Naive thymus-derived CD8-positive, alpha-beta T cell (primary cell): ENCODE data around the gene LRRC8B. TPM values are rescaled to one million over a fixed set of nuclear protein-coding genes. Genes with fewer than 3 reads are reported as not detected.
A peak's percentile ranks its signal among the peaks of the same experiment; 100 is the strongest.
"Not testable (repeated sequence)": the region's sequence is repeated elsewhere in the genome, so short reads cannot be mapped to it uniquely, and the experiment has no call there.

Experiments
- ATAC-seq, 2 donors: fragments of 150-1000 bp; cut with Tn5 transposase in 1 of 2; sonication (Bioruptor Pico), chemical (Tn5 transposase) in 1 of 2; 1 replicate in 1 of 2; 2 replicates in 1 of 2; pipeline ENCODE4 v1.10.0; 2021; ENCODE audit warnings: mild to moderate bottlenecking in 2 of 2, moderate library complexity in 2 of 2
- POLR2A ChIA-PET: fragments of 350-600 bp; sonication (Branson Sonifier 250); formaldehyde crosslinking; loops from one replicate; lab custom pipeline; 2021; ENCODE audit warnings: antibody characterized with exemption; lab: Charles Lee
- DNase-seq, 10 donors: peaks; one replicate each; pipeline versions ENCODE4 v3.0.0 to v3.0.0-alpha.2; 2020 to 2022
- H3K27ac Mint-ChIP-seq, 10 donors: one replicate each; pipeline ENCODE4 v1.8.0; 2020 to 2022; ENCODE audit warnings: mild to moderate bottlenecking in 10 of 10, mixed read lengths in 10 of 10, moderate library complexity in 4 of 10, inconsistent platforms in 1 of 10
- H3K27me3 Mint-ChIP-seq, 5 donors: one replicate each; pipeline ENCODE4 v1.8.0; 2021 to 2022; ENCODE audit warnings: mixed read lengths in 5 of 5
- H3K36me3 Mint-ChIP-seq, 3 donors: one replicate each; pipeline ENCODE4 v1.8.0; 2020 to 2022; ENCODE audit warnings: mixed read lengths in 3 of 3, mild to moderate bottlenecking in 2 of 3, inconsistent platforms in 1 of 3
- H3K4me1 Mint-ChIP-seq, 4 donors: one replicate each; pipeline ENCODE4 v1.8.0; 2021 to 2022; ENCODE audit warnings: mixed read lengths in 4 of 4
- H3K4me3 Mint-ChIP-seq, 10 donors: one replicate each; pipeline ENCODE4 v1.8.0; 2020 to 2022; ENCODE audit warnings: mild to moderate bottlenecking in 10 of 10, mixed read lengths in 10 of 10, moderate library complexity in 6 of 10, inconsistent platforms in 1 of 10
- H3K9me3 Mint-ChIP-seq, 9 donors: one replicate each; pipeline ENCODE4 v1.8.0; 2020 to 2022; ENCODE audit warnings: mixed read lengths in 9 of 9, mild to moderate bottlenecking in 3 of 9, inconsistent platforms in 1 of 9, moderate library complexity in 1 of 9
- polyA plus RNA-seq, 3 donors: library from polyadenylated mRNA; unstranded; fragments of 300-500 nt; fragmentation: Illumina TruSeq; gene quantifications; one replicate each; pipeline ENCODE4 v1.2.3, GENCODE V29; 2021
- total RNA-seq, 8 experiments: library from RNA in 2 of 8; stranded (reverse) in 2 of 8; gene quantifications; one replicate each; pipeline ENCODE4 v1.2.3 and lab custom pipeline; 2021 to 2026

Gene LRRC8B
- total and polyA plus RNA-seq, 5 experiments from 2014 or later = 8.5 to 16.1 (median 13.6) TPM

GRCh38 chr1:89615676-89616598, 91.3 kb downstream of the LRRC8B start:
- peaks cover 30 to 81% (median 70%) of the 10 kb centered on the region in 4 donors for H3K4me1 Mint-ChIP-seq
- H3K4me3 Mint-ChIP-seq = no peak overlapping the region

GRCh38 chr1:89616844-89617627, 92.4 kb downstream of the LRRC8B start:
- Mint-ChIP-seq H3K9me3 (peaks cover 1 to 12% (median 9%) of the 10 kb centered on the region in 9 donors), H3K36me3 (peaks cover 13 to 19% (median 13%) of the 10 kb centered on the region in 3 donors), H3K4me1 (peaks cover 29 to 78% (median 68%) of the 10 kb centered on the region in 4 donors), H3K27me3 (no peaks in the 10 kb centered on the region), H3K27ac (peak overlapping the region in 7 of 10 donors; percentile 28 to 74 (median 58)), H3K4me3 (no peak overlapping the region)
- POLR2A ChIA-PET = interaction anchor here (0.8 to 5.4 kb wide), 5 partner anchors 9 to 146 kb away, joined by 3 to 40 read pairs (median 12); partner anchors contain the start of gene LRRC8C
- no peak for DNase-seq
- ATAC-seq = no peak

More at GRCh38 chr1:89615676-89616598, 91.3 kb downstream of the LRRC8B start:
- peaks cover 13 to 19% (median 13%) of the 10 kb centered on the region in 3 donors for H3K36me3 Mint-ChIP-seq
- no peaks in the 10 kb centered on the region for H3K27me3 Mint-ChIP-seq
- POLR2A ChIA-PET = interaction anchor here (0.9 to 5.4 kb wide), 4 partner anchors 8 to 15 kb away, joined by 3 to 40 read pairs (median 12); partner anchors contain the start of gene LRRC8C
- peaks cover 1 to 12% (median 9%) of the 10 kb centered on the region in 9 donors for H3K9me3 Mint-ChIP-seq
- ATAC-seq = no peak
- H3K27ac Mint-ChIP-seq = peak overlapping the region in 8 of 10 donors; percentile 38 to 74 (median 58)
- no peak for DNase-seq

GRCh38 chr1:89620664-89621063, 96.0 kb downstream of the LRRC8B start:
- H3K27me3 Mint-ChIP-seq = no peaks in the 10 kb centered on the region
- peaks cover 1 to 12% (median 9%) of the 10 kb centered on the region in 9 donors for H3K9me3 Mint-ChIP-seq
- DNase-seq = no peak
- ATAC-seq = peak in 1 of 2 donors; percentile 50
- POLR2A ChIA-PET = interaction anchor here (0.6 to 3.0 kb wide), 6 partner anchors 9 to 145 kb away, joined by 3 to 26 read pairs (median 5); no protein-coding TSS in a partner anchor
- peak overlapping the region in 8 of 10 donors; percentile 15 to 77 (median 51) for H3K4me3 Mint-ChIP-seq
- H3K36me3 Mint-ChIP-seq = peaks cover 13 to 27% (median 21%) of the 10 kb centered on the region in 3 donors
- peaks cover 23 to 60% (median 53%) of the 10 kb centered on the region in 4 donors for H3K4me1 Mint-ChIP-seq
- peak overlapping the region in 9 of 10 donors; percentile 4 to 88 (median 75) for H3K27ac Mint-ChIP-seq

- Mint-ChIP-seq H3K9me3 (peaks cover 0 to 8% (median 3%) of the 10 kb centered on the region in 9 donors), H3K36me3 (peaks cover 6 to 16% (median 14%) of the 10 kb centered on the region in 3 donors), H3K4me3 (peak overlapping the region in 1 of 10 donors; percentile 20), H3K27me3 (no peaks in the 10 kb centered on the region), H3K27ac (peak overlapping the region in 5 of 10 donors; percentile 17 to 74 (median 47)), H3K4me1 (peaks cover 17 to 62% (median 55%) of the 10 kb centered on the region in 4 donors)
- DNase-seq = peak in 3 of 10 donors; percentile 18 to 46 (median 36)
- peak; percentile 70 to 74 for ATAC-seq
- POLR2A ChIA-PET = interaction anchor here (0.5 to 13.2 kb wide), 5 partner anchors 9 to 140 kb away, joined by 5 to 329 read pairs (median 6); partner anchors contain the start of gene LRRC8C
Measured at GRCh38 chr1:89622895-89623294, 98.3 kb downstream of the LRRC8B start.

GRCh38 chr1:89624314-89624713, 99.7 kb downstream of the LRRC8B start:
- ATAC-seq (no peak), DNase-seq (no peak)
- Mint-ChIP-seq H3K4me3 (no peak overlapping the region), H3K9me3 (no peaks in the 10 kb centered on the region), H3K27me3 (no peaks in the 10 kb centered on the region), H3K27ac (peak overlapping the region in 3 of 10 donors; percentile 14 to 43 (median 41)), H3K36me3 (peaks cover 0 to 11% (median 10%) of the 10 kb centered on the region in 3 donors), H3K4me1 (peaks cover 19 to 63% (median 61%) of the 10 kb centered on the region in 4 donors)
- POLR2A ChIA-PET = interaction anchor here (0.6 to 13.2 kb wide), 4 partner anchors 8 to 105 kb away, joined by 3 to 329 read pairs (median 6); partner anchors contain the start of gene LRRC8C

GRCh38 chr1:89624715-89625323, 100.2 kb downstream of the LRRC8B start:
- no peak for ATAC-seq
- H3K36me3 Mint-ChIP-seq = peaks cover 0 to 11% (median 10%) of the 10 kb centered on the region in 3 donors
- POLR2A ChIA-PET = interaction anchor here (1.4 to 13.2 kb wide), 2 partner anchors 8 to 18 kb away, joined by 8 to 329 read pairs; partner anchors contain the start of gene LRRC8C
- no peaks in the 10 kb centered on the region for H3K27me3 Mint-ChIP-seq
- H3K27ac Mint-ChIP-seq = peak overlapping the region in 3 of 10 donors; percentile 38 to 43 (median 41)
- no peaks in the 10 kb centered on the region for H3K9me3 Mint-ChIP-seq
- H3K4me1 Mint-ChIP-seq = peaks cover 19 to 67% (median 64%) of the 10 kb centered on the region in 4 donors
- no peak for DNase-seq
- H3K4me3 Mint-ChIP-seq = no peak overlapping the region

- DNase-seq = no peak
- POLR2A ChIA-PET = interaction anchor here (1.2 to 13.2 kb wide), 5 partner anchors 12 to 136 kb away, joined by 3 to 329 read pairs (median 12); no protein-coding TSS in a partner anchor
- Mint-ChIP-seq H3K27ac (peak overlapping the region in 4 of 10 donors; percentile 22 to 91 (median 62)), H3K27me3 (no peaks in the 10 kb centered on the region), H3K36me3 (peaks cover 0 to 11% (median 8%) of the 10 kb centered on the region in 3 donors), H3K4me3 (no peak overlapping the region), H3K9me3 (no peaks in the 10 kb centered on the region), H3K4me1 (peaks cover 32 to 76% (median 71%) of the 10 kb centered on the region in 4 donors)
- ATAC-seq = no peak
Measured at GRCh38 chr1:89627596-89627962, 103.0 kb downstream of the LRRC8B start.

GRCh38 chr1:89629146-89629545, 104.5 kb downstream of the LRRC8B start:
- Mint-ChIP-seq H3K4me3 (peak overlapping the region in 8 of 10 donors; percentile 5 to 93 (median 44)), H3K27ac (peak overlapping the region in 9 of 10 donors; percentile 38 to 91 (median 75)), H3K9me3 (no peaks in the 10 kb centered on the region), H3K4me1 (peaks cover 32 to 71% (median 64%) of the 10 kb centered on the region in 4 donors), H3K27me3 (no peaks in the 10 kb centered on the region), H3K36me3 (peaks cover 0 to 11% (median 8%) of the 10 kb centered on the region in 3 donors)
- DNase-seq = no peak
- ATAC-seq = no peak
- POLR2A ChIA-PET = interaction anchor here (0.6 to 13.2 kb wide), 6 partner anchors 10 to 135 kb away, joined by 3 to 329 read pairs (median 22); no protein-coding TSS in a partner anchor

- POLR2A ChIA-PET = interaction anchor here (0.5 to 13.2 kb wide), 6 partner anchors 9 to 135 kb away, joined by 3 to 329 read pairs (median 22); no protein-coding TSS in a partner anchor
- peaks cover 0 to 11% (median 8%) of the 10 kb centered on the region in 3 donors for H3K36me3 Mint-ChIP-seq
- not testable (repeated sequence) for DNase-seq, H3K27me3 Mint-ChIP-seq, H3K9me3 Mint-ChIP-seq, ATAC-seq
- H3K4me3 Mint-ChIP-seq = peak overlapping the region in 9 of 10 donors; percentile 7 to 93 (median 57)
- H3K4me1 Mint-ChIP-seq = peaks cover 32 to 75% (median 68%) of the 10 kb centered on the region in 4 donors
- H3K27ac Mint-ChIP-seq = peak overlapping the region in 9 of 10 donors; percentile 36 to 97 (median 81)
Measured at GRCh38 chr1:89629600-89629999, 105.0 kb downstream of the LRRC8B start.

- peaks cover 34 to 77% (median 71%) of the 10 kb centered on the region in 4 donors for H3K4me1 Mint-ChIP-seq
- peaks cover 0 to 7% (median 4%) of the 10 kb centered on the region in 3 donors for H3K36me3 Mint-ChIP-seq
- H3K9me3 Mint-ChIP-seq = no peaks in the 10 kb centered on the region
- POLR2A ChIA-PET = interaction anchor here (0.5 to 13.2 kb wide), 8 partner anchors 9 to 134 kb away, joined by 3 to 329 read pairs (median 22); no protein-coding TSS in a partner anchor
- ATAC-seq (no peak), DNase-seq (no peak)
- peak overlapping the region; percentile 4 to 94 (median 60) for H3K4me3 Mint-ChIP-seq
- peak overlapping the region in 9 of 10 donors; percentile 20 to 99 (median 82) for H3K27ac Mint-ChIP-seq
- H3K27me3 Mint-ChIP-seq = no peaks in the 10 kb centered on the region
Measured at GRCh38 chr1:89630048-89630447, 105.4 kb downstream of the LRRC8B start.
